ENCODE measurements around the gene ZNF556. TPM values are rescaled to one million over a fixed set of nuclear protein-coding genes. Genes with fewer than 3 reads are reported as not detected.

The ZNF556 gene
- total RNA-seq (under 1 TPM in 6 of 9 donors, not detected in 3; 0.06 to 0.45 (median 0.13) TPM), polyA plus RNA-seq (under 1 TPM; 0.03 to 0.18 (median 0.08) TPM)
- long read RNA-seq, donor 1, result 0 reads
- long read RNA-seq, donor 2, result 0 reads
- long read RNA-seq, donor 3, partial matches to known transcripts, result 0 of 1 reads
- long read RNA-seq, donor 3, other reads (novel, unspliced or antisense), result 0 of 1 reads
- long read RNA-seq, donor 4, result 0 reads
- long read RNA-seq, donor 5, result 0 reads
- long read RNA-seq, donor 6, result 0 reads
- long read RNA-seq, donor 7, full-length matches to known transcripts, result 1 of 1 reads
- long read RNA-seq, donor 7, partial matches to known transcripts, result 0 of 1 reads
- long read RNA-seq, donor 7, other reads (novel, unspliced or antisense), result 0 of 1 reads
- long read RNA-seq, donor 8, result 0 reads
- long read RNA-seq, donor 9, result 0 reads
- long read RNA-seq, donor 10, result 0 reads

GRCh38 chr19:2867025-2867991 lies at the start of gene ZNF556:
Gene ZNF556 (plus strand): TSS chr19:2867335. CDS start chr19:2867422, 87 bp downstream.
- no peaks in the 10 kb centered on the region for H3K36me3 ChIP-seq (replicated peaks in 1 of 2)
- no peaks in the 10 kb centered on the region for H3K9me3 ChIP-seq (replicated peaks in 1 of 3)
- 76 to 84% (median 83%) methylated on average over 29 to 36 of the region's 36 CpGs for WGBS, 4 donors
- peak in 2 of 7 donors; percentile 9 to 40 for DNase-seq
- H3K27ac ChIP-seq, result no peak within 1 kb of the TSS
- no peaks in the 10 kb centered on the region for H3K27me3 ChIP-seq
- H3K4me1 ChIP-seq (replicated peaks in 1 of 2), result no peaks in the 10 kb centered on the region
- peak within 1 kb of the TSS in 1 of 4 donors; percentile 26 for H3K4me3 ChIP-seq
- no peak for TF ChIP-seq CTCF (IDR thresholded peaks at IDR 0.05)
- no peak for TF ChIP-seq POLR2A (IDR thresholded peaks at IDR 0.05)
- intact Hi-C loops (cut with DNase I), result loop anchor here in 1 of 2 donors (5.0 kb wide), 1 partner anchor 220 kb away; no protein-coding TSS in a partner anchor

- WGBS, 4 donors, result 0 to 1% (median 0%) methylated on average over 7 to 64 of the region's 64 CpGs
- Histone ChIP-seq H3K9me3 (replicated peaks in 1 of 3) (no peaks in the 10 kb centered on the region), H3K4me1 (replicated peaks in 1 of 2) (peaks cover 0 to 15% of the 10 kb centered on the region in 2 donors), H3K27me3 (no peaks in the 10 kb centered on the region), H3K36me3 (replicated peaks in 1 of 2) (no peaks in the 10 kb centered on the region), H3K27ac (peak within 1 kb of the TSS in 2 of 5 donors; percentile 54 to 70), H3K4me3 (peak within 1 kb of the TSS in 3 of 4 donors; percentile 40 to 98 (median 46))
- TF ChIP-seq POLR2A (IDR thresholded peaks at IDR 0.05), result peak in 1 of 2 donors; percentile 14
- peak; percentile 79 to 98 (median 94) for TF ChIP-seq CTCF (IDR thresholded peaks at IDR 0.05)
- intact Hi-C loops (cut with DNase I), result no loop called here
- peak; percentile 95 to 99 (median 97) for DNase-seq
Observed at GRCh38 chr19:2819540-2820111, 47.5 kb upstream of the ZNF556 start, which contains the start of gene ZNF554. Gene ZNF554 (plus strand): TSS chr19:2819868. CDS start chr19:2820072, 204 bp downstream.

- H3K27ac ChIP-seq, result peak overlapping the region in 2 of 5 donors; percentile 54 to 70
- no peaks in the 10 kb centered on the region for H3K36me3 ChIP-seq (replicated peaks in 1 of 2)
- H3K27me3 ChIP-seq, result no peaks in the 10 kb centered on the region
- H3K4me1 ChIP-seq (replicated peaks in 1 of 2), result peaks cover 0 to 15% of the 10 kb centered on the region in 2 donors
- intact Hi-C loops (cut with DNase I), result no loop called here
- H3K4me3 ChIP-seq, result peak overlapping the region in 3 of 4 donors; percentile 40 to 98 (median 46)
- DNase-seq, result peak in 2 of 7 donors; percentile 11 to 42
- no peak for TF ChIP-seq CTCF (IDR thresholded peaks at IDR 0.05)
- no peak for TF ChIP-seq POLR2A (IDR thresholded peaks at IDR 0.05)
- no peaks in the 10 kb centered on the region for H3K9me3 ChIP-seq (replicated peaks in 1 of 3)
- 1 to 10% (median 3%) methylated on average over 13 to 36 of the region's 36 CpGs for WGBS, 4 donors
Observed at GRCh38 chr19:2820112-2820702, 46.9 kb upstream of the ZNF556 start.

Data from adrenal gland (tissue), 19 donors.